ENCODE data around the gene DENND2A. TPM values are rescaled to one million over a fixed set of nuclear protein-coding genes. Genes with fewer than 3 reads are reported as not detected.
A peak's percentile ranks its signal among the peaks of the same experiment; 100 is the strongest.

DENND2A gene
- total RNA-seq, 2 donors from 2014 or later: 7.4 to 9.2 TPM

DNA sequence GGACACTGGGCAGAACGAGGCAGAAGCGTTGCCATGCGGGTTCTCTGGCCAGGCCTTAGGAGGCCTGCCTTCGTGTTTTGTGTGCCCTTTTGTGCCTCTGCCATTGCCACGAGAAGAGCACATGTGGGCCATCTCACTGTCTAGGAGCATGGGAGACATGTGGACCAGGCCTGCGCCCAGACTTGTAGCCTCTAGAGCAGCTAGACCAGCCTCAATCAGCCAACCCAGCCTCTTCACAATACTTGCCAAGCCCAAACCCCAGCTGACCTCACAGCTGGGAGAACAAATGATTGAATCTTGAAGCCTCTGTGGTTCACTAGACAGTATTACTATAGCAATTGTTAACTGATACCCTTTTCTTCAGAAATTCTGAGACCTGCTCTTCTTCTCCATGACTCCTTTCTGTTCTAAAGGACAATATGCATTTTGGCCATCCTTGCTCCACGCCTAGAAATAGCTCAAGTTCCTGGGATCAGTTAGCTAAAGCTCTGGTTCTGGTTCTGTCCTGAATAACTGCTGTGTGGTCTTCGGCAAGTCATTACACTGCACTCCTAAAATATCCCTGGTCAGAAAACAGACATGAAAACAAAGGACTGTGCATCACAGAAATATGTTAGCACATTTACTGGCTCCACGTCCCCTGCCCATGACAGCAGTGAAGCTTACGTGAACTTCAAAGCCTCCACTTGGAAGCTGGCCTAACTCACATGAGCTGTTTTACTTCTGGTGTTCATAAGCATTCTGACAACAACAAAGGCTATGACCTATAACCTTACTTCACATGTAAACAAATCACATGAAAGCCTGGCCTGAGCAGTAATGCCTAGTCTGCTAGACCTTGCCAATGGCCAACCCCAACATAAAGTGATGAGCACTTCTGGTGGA, 89.0 kb downstream of the DENND2A start:
- Histone ChIP-seq H3K27me3 (no peaks in the 10 kb centered on the region), H3K9ac (ENCODE audit: low read depth in 2 of 2, low read length in 2 of 2) (no peak overlapping the region), H3K4me3 (no peak overlapping the region), H3K27ac (no peak overlapping the region), H3K36me3 (no peaks in the 10 kb centered on the region), H3K9me3 (no peaks in the 10 kb centered on the region), H3K4me1 (no peaks in the 10 kb centered on the region)
- TF ChIP-seq CTCF (IDR thresholded peaks at IDR 0.05): no peak
- DNase-seq: no peak
- intact Hi-C loops (cut with DNase I): no loop called here

- Histone ChIP-seq H3K4me1 (peaks cover 2% of the 10 kb centered on the region), H3K4me3 (no peak overlapping the region), H3K36me3 (no peaks in the 10 kb centered on the region), H3K27ac (no peak overlapping the region), H3K9ac (ENCODE audit: low read depth in 2 of 2, low read length in 2 of 2) (no peak overlapping the region), H3K9me3 (no peaks in the 10 kb centered on the region), H3K27me3 (no peaks in the 10 kb centered on the region)
- TF ChIP-seq CTCF (IDR thresholded peaks at IDR 0.05): no peak
- DNase-seq: no peak
- intact Hi-C loops (cut with DNase I): no loop called here
Measured at GRCh38 chr7:140546947-140547346, 93.7 kb downstream of the DENND2A start.

GRCh38 chr7:140544388-140544826, 96.2 kb downstream of the DENND2A start:
- Histone ChIP-seq H3K9ac (ENCODE audit: low read depth in 2 of 2, low read length in 2 of 2) (peak overlapping the region in 1 of 2 donors; percentile 4), H3K4me1 (peaks cover 5% of the 10 kb centered on the region), H3K36me3 (no peaks in the 10 kb centered on the region), H3K27ac (no peak overlapping the region), H3K27me3 (no peaks in the 10 kb centered on the region), H3K4me3 (no peak overlapping the region), H3K9me3 (no peaks in the 10 kb centered on the region)
- no peak for TF ChIP-seq CTCF (IDR thresholded peaks at IDR 0.05)
- intact Hi-C loops (cut with DNase I): no loop called here
- DNase-seq: peak; percentile 74

GRCh38 chr7:140542228-140542603, 98.4 kb downstream of the DENND2A start:
- H3K27ac ChIP-seq: no peak overlapping the region
- H3K4me1 ChIP-seq: peaks cover 5% of the 10 kb centered on the region
- no peak for TF ChIP-seq CTCF (IDR thresholded peaks at IDR 0.05)
- H3K9me3 ChIP-seq: no peaks in the 10 kb centered on the region
- no peak overlapping the region for H3K4me3 ChIP-seq
- H3K36me3 ChIP-seq: no peaks in the 10 kb centered on the region
- H3K9ac ChIP-seq (ENCODE audit: low read depth in 2 of 2, low read length in 2 of 2): no peak overlapping the region
- H3K27me3 ChIP-seq: no peaks in the 10 kb centered on the region
- no peak for DNase-seq
- intact Hi-C loops (cut with DNase I): no loop called here

GRCh38 chr7:140541513-140542227, 98.9 kb downstream of the DENND2A start:
- Histone ChIP-seq H3K9ac (ENCODE audit: low read depth in 2 of 2, low read length in 2 of 2) (peak overlapping the region in 1 of 2 donors; percentile 4), H3K27ac (no peak overlapping the region), H3K4me1 (peaks cover 5% of the 10 kb centered on the region), H3K27me3 (no peaks in the 10 kb centered on the region), H3K4me3 (no peak overlapping the region), H3K36me3 (no peaks in the 10 kb centered on the region), H3K9me3 (no peaks in the 10 kb centered on the region)
- intact Hi-C loops (cut with DNase I): no loop called here
- peak; percentile 69 for DNase-seq
- TF ChIP-seq CTCF (IDR thresholded peaks at IDR 0.05): no peak
